Testis (tissue), 5 donors: ENCODE results near the gene DELE1. TPM values are rescaled to one million over a fixed set of nuclear protein-coding genes. Genes with fewer than 3 reads are reported as not detected.
A peak's percentile ranks its signal among the peaks of the same experiment; 100 is the strongest.

Source experiments
- DNase-seq: peaks from one replicate; pipeline ENCODE4 v3.0.0-alpha.2; 2019
- H3K27ac ChIP-seq, 2 donors: fragments of 200-600 bp; sonication (generic); one replicate each; pipeline ENCODE4 v1.5.1; 2019
- H3K27me3 ChIP-seq: fragments of 200-600 bp; sonication (generic); one replicate; pipeline ENCODE4 v1.5.1; 2019
- H3K36me3 ChIP-seq: fragments of 200-600 bp; sonication (generic); one replicate; pipeline ENCODE4 v1.5.1; 2017; ENCODE audit warnings: low read depth; ENCODE audit errors: missing control alignments
- H3K4me1 ChIP-seq: fragments of 200-600 bp; sonication (generic); one replicate; pipeline ENCODE4 v1.5.1; 2019
- H3K4me3 ChIP-seq, 2 donors: fragments of 200-600 bp; sonication (generic); one replicate each; pipeline ENCODE4 v1.5.1; 2017 to 2019
- H3K9me3 ChIP-seq: fragments of 200-600 bp; sonication (generic); one replicate; pipeline ENCODE4 v1.5.1; 2017
- POLR2A ChIP-seq: fragments of 450-650 bp; IDR thresholded peaks from one replicate; pipeline ENCODE4 v1.6.1; 2017; ENCODE audit warnings: antibody characterized with exemption, mild to moderate bottlenecking, moderate library complexity
- WGBS, 2 donors: methylation state at CpG; one replicate each; pipeline ENCODE4 v1.1.5; 2018; 5-methylcytosine and 5-hydroxymethylcytosine counted together
- intact Hi-C: fragments of 100-400 bp; cut with DNase I; formaldehyde crosslinking; loops from one replicate; pipeline ENCODE4 v1.15.1; 2023; ENCODE audit warnings: low total_unique reads
- long read RNA-seq, 2 donors: transcript quantifications; one replicate each; lab custom pipeline, GENCODE V29; 2026
- polyA plus RNA-seq: library from polyadenylated mRNA; stranded (reverse); fragments of 350-450 nt; fragmentation: Illumina TruSeq; extraction: RNeasy Lipid Tissue Mini Kit (QIAGEN cat#74804); gene quantifications from one replicate; pipeline ENCODE4 v1.2.3, GENCODE V29; 2014; ENCODE audit warnings: low read depth, low replicate concordance; ENCODE audit not compliant: insufficient read depth
- total RNA-seq, 2 donors: library from RNA; depleted of rRNA; stranded (reverse); fragments of >200 nt; gene quantifications; one replicate each; pipeline ENCODE4 v1.2.3, GENCODE V29; 2016
- TF ChIP-seq, protein P1 (sequence below), 3 experiments: fragments of 450-650 bp in 2 of 3; fragments of 200-600 bp in 1 of 3; sonication (generic) in 1 of 3; IDR thresholded peaks; one replicate each; pipeline ENCODE4 v1.5.1; 2016 to 2019; ENCODE audit warnings: antibody characterized with exemption in 3 of 3, mild to moderate bottlenecking in 2 of 3, moderate library complexity in 1 of 3

Gene DELE1, protein sequence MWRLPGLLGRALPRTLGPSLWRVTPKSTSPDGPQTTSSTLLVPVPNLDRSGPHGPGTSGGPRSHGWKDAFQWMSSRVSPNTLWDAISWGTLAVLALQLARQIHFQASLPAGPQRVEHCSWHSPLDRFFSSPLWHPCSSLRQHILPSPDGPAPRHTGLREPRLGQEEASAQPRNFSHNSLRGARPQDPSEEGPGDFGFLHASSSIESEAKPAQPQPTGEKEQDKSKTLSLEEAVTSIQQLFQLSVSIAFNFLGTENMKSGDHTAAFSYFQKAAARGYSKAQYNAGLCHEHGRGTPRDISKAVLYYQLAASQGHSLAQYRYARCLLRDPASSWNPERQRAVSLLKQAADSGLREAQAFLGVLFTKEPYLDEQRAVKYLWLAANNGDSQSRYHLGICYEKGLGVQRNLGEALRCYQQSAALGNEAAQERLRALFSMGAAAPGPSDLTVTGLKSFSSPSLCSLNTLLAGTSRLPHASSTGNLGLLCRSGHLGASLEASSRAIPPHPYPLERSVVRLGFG
- total RNA-seq (10 to 100 TPM; 69.9 to 75.8 TPM), polyA plus RNA-seq (51.2 TPM)
- long read RNA-seq, donor 1, full-length matches to known transcripts = 8 of 24 reads
- long read RNA-seq, donor 1, partial matches to known transcripts = 16 of 24 reads
- long read RNA-seq, donor 1, other reads (novel, unspliced or antisense) = 0 of 24 reads
- long read RNA-seq, donor 2, full-length matches to known transcripts = 9 of 21 reads
- long read RNA-seq, donor 2, partial matches to known transcripts = 12 of 21 reads
- long read RNA-seq, donor 2, other reads (novel, unspliced or antisense) = 0 of 21 reads

DNA sequence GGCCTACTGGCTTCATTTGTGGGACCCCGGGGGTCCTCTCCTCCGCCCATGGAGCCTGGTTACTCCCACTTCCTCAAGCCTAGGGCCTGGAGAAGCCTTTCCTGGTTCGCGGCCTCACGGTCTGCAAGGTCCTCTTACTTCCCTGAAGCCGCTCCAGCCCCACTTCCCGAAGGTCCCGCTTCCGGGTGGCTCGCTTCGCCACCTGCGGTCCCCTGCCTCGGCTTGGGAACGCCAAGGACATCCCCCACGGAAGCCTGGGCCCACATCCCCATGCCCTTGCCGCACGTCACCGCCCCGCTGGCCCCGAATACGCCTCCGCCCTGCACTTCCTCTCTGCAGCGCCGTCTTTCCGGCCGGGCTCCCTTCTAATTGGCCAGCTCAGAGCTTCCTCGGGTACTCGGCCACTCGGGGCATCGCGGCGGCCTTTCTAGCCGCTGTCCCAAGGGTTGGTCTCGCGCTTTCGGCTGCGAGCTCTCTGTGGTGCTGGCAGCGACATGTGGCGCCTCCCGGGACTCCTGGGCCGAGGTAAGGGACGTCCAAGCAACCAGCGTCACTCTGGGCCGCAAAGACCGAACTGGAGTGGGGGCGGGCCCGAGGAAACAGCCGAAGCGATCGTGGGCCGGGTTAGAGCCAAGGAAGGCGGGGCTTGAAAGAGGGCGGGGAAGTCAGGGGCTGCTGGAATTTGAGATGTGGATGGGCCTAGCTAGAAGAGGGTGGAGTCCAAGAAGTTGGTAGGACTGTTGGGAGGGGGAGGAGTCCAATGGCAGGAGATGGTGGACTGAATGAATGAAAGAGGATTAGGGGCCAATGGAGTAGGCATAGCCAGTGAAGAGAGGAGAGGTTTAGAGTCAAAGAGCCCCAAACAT lies at the start of gene DELE1:
DELE1 (plus strand) TSS at position 424 of the 866 bp plus-strand sequence; CDS start at position 495, 71 bp downstream.
- intact Hi-C loops = no loop called here
- TF ChIP-seq, protein P1, sequence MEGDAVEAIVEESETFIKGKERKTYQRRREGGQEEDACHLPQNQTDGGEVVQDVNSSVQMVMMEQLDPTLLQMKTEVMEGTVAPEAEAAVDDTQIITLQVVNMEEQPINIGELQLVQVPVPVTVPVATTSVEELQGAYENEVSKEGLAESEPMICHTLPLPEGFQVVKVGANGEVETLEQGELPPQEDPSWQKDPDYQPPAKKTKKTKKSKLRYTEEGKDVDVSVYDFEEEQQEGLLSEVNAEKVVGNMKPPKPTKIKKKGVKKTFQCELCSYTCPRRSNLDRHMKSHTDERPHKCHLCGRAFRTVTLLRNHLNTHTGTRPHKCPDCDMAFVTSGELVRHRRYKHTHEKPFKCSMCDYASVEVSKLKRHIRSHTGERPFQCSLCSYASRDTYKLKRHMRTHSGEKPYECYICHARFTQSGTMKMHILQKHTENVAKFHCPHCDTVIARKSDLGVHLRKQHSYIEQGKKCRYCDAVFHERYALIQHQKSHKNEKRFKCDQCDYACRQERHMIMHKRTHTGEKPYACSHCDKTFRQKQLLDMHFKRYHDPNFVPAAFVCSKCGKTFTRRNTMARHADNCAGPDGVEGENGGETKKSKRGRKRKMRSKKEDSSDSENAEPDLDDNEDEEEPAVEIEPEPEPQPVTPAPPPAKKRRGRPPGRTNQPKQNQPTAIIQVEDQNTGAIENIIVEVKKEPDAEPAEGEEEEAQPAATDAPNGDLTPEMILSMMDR (IDR thresholded peaks at IDR 0.05) = no peak
- TF ChIP-seq POLR2A = peak; percentile 11
- H3K9me3 ChIP-seq = no peaks in the 10 kb centered on the region
- H3K27ac ChIP-seq = peak within 1 kb of the TSS; percentile 93 to 98
- no peaks in the 10 kb centered on the region for H3K27me3 ChIP-seq
- peak within 1 kb of the TSS; percentile 72 to 76 for H3K4me3 ChIP-seq
- H3K36me3 ChIP-seq = no peaks in the 10 kb centered on the region
- WGBS, 2 donors = 0% methylated on average over 24 to 53 of the region's 53 CpGs
- H3K4me1 ChIP-seq = peaks cover 6% of the 10 kb centered on the region
- DNase-seq = peak; percentile 97

DNA sequence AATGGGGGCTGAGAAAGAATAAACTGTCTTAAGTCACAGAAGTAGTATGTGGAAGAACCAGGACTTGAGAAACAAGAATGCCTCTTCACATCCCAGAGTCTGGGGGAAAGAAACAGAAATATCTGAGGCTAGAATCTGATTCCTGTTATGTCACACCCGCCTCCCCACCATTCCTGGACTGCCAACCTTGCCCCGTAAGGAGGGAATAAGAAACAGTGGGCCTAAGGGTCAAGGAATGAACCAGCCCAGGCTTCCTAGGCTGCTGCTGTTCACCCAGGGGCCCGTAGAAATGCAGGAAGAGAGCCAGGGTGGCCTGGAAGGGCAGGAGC lies 49.8 kb upstream of the DELE1 start:
- H3K4me3 ChIP-seq = no peak overlapping the region
- TF ChIP-seq, protein P1 (IDR thresholded peaks at IDR 0.05) = no peak
- TF ChIP-seq POLR2A = no peak
- intact Hi-C loops = no loop called here

DNA sequence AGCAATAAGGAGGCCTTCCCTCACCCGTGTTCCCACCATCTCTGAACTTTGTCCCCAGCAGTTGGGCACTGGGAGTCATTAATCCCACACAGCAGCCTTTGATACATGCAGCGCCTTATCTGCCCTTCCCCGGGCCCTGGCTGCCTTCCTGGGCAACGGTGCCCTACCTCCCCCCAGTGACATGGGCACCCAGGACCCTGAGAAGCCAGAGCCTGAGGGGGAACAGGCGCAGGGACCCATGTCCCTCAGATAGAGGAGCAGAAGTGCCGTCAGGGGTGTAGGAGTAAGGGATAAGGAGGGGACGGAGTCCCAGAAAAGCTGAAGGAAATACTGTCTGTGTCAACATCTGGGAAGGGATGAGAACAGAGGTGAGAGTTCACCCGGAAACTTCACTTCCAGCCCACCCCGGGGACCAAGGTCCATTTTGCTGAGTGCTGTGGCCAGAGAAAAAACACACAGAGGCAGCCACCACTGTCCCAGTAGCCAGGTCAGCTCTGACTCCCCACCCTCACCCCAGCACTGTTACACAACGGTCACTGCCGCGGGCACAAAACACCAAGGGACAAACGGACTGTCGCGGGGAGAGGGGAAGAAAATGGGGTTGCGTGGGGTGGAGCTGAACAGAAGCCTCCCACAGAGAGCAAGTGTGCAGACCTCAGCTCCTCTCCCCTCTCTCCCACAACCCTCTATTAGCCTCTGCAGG lies 49.3 kb upstream of the DELE1 start:
- H3K4me1 ChIP-seq = peaks cover 33% of the 10 kb centered on the region
- no peaks in the 10 kb centered on the region for H3K36me3 ChIP-seq
- H3K27me3 ChIP-seq = no peaks in the 10 kb centered on the region
- H3K4me3 ChIP-seq = no peak overlapping the region
- TF ChIP-seq POLR2A = no peak
- TF ChIP-seq, protein P1 (IDR thresholded peaks at IDR 0.05) = no peak
- H3K9me3 ChIP-seq = no peaks in the 10 kb centered on the region
- DNase-seq = peak; percentile 19
- WGBS, 2 donors = 48 to 64% methylated on average over 15 to 16 of the region's 16 CpGs
- intact Hi-C loops = no loop called here
- no peak overlapping the region for H3K27ac ChIP-seq

More for the DNA sequence above, 49.8 kb upstream of the DELE1 start:
- H3K36me3 ChIP-seq = no peaks in the 10 kb centered on the region
- DNase-seq = no peak
- no peak overlapping the region for H3K27ac ChIP-seq
- H3K27me3 ChIP-seq = no peaks in the 10 kb centered on the region
- H3K4me1 ChIP-seq = peaks cover 30% of the 10 kb centered on the region
- WGBS, 2 donors = 74 to 79% methylated on average over 3 of the region's 3 CpGs
- no peaks in the 10 kb centered on the region for H3K9me3 ChIP-seq

DNA sequence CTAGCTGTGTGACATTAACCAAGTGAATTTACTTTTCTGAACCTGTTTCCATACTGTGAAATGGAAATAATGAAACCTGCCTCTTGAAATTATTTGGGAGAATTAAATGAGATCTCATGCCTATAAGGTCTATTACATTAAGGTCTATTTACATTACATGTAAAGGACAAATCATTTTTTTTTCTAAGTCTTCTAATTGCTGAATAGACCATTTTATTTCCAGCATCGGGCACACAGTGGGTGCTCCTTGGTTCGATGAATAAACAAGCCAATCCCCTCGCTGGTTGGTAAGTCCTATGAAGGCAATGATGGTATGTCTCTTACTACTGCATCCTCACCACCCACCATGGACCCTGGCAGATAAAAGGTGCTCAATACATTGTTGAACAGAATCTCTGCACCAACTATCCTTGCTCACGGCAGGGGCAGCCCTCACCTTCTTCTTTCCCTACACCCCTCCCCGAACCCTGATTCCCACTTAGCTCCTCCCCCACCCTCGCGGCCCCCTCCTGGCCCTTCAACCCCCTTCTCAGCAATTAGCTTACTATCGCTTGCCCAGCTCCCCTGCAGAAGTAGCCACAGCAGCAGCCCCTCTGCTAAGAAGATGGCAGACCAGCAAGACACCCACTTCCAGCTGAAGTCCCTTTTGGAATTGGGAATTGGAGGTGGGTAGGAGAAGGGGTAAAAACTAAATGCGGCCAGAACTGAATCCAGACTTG lies 48.5 kb upstream of the DELE1 start:
- intact Hi-C loops = loop anchor here (5.0 kb wide), 1 partner anchor 173 kb away; no protein-coding TSS in a partner anchor
- Histone ChIP-seq H3K27ac (no peak overlapping the region), H3K36me3 (no peaks in the 10 kb centered on the region), H3K4me3 (no peak overlapping the region), H3K4me1 (peaks cover 35% of the 10 kb centered on the region), H3K9me3 (no peaks in the 10 kb centered on the region), H3K27me3 (no peaks in the 10 kb centered on the region)
- DNase-seq = peak; percentile 16
- WGBS, 2 donors = 23 to 27% methylated on average over 9 of the region's 9 CpGs
- TF ChIP-seq, protein P1 (IDR thresholded peaks at IDR 0.05) = no peak
